ENCODE measurements around the gene SLC22A4.

Gene SLC22A4

GRCh38 chr5:132327252-132327955 is 33.2 kb downstream of the SLC22A4 start:
- in situ Hi-C loops (cut with MboI; ENCODE audit: low sequenced_read_pairs): no loop called here

GRCh38 chr5:132334812-132335211 is 40.6 kb downstream of the SLC22A4 start:
- in situ Hi-C loops (cut with MboI; ENCODE audit: low sequenced_read_pairs): no loop called here

- in situ Hi-C loops (cut with MboI; ENCODE audit: low sequenced_read_pairs): no loop called here
Observed at GRCh38 chr5:132335402-132335801, 41.2 kb downstream of the SLC22A4 start.

- in situ Hi-C loops (cut with MboI; ENCODE audit: low sequenced_read_pairs): no loop called here
Observed at GRCh38 chr5:132339502-132339901, 45.3 kb downstream of the SLC22A4 start.

- in situ Hi-C loops (cut with MboI; ENCODE audit: low sequenced_read_pairs): no loop called here
Observed at GRCh38 chr5:132342291-132343180, 48.3 kb downstream of the SLC22A4 start.

- in situ Hi-C loops (cut with MboI; ENCODE audit: low sequenced_read_pairs): no loop called here
Observed at GRCh38 chr5:132344775-132345514, 50.8 kb downstream of the SLC22A4 start.

GRCh38 chr5:132353486-132353995 is 59.3 kb downstream of the SLC22A4 start:
- in situ Hi-C loops (cut with MboI; ENCODE audit: low sequenced_read_pairs): no loop called here

GRCh38 chr5:132354381-132355139 is 60.4 kb downstream of the SLC22A4 start:
- in situ Hi-C loops (cut with MboI; ENCODE audit: low sequenced_read_pairs): no loop called here

GRCh38 chr5:132355140-132355765 is 61.1 kb downstream of the SLC22A4 start:
- in situ Hi-C loops (cut with MboI; ENCODE audit: low sequenced_read_pairs): no loop called here

GRCh38 chr5:132358775-132359174 is 64.6 kb downstream of the SLC22A4 start:
- in situ Hi-C loops (cut with MboI; ENCODE audit: low sequenced_read_pairs): no loop called here

- in situ Hi-C loops (cut with MboI; ENCODE audit: low sequenced_read_pairs): no loop called here
Observed at GRCh38 chr5:132362086-132362485, 67.9 kb downstream of the SLC22A4 start.

GRCh38 chr5:132363431-132364112 is 69.4 kb downstream of the SLC22A4 start:
- in situ Hi-C loops (cut with MboI; ENCODE audit: low sequenced_read_pairs): no loop called here

GRCh38 chr5:132364319-132364718 is 70.1 kb downstream of the SLC22A4 start:
- in situ Hi-C loops (cut with MboI; ENCODE audit: low sequenced_read_pairs): no loop called here

GRCh38 chr5:132365213-132365612 is 71.0 kb downstream of the SLC22A4 start:
- in situ Hi-C loops (cut with MboI; ENCODE audit: low sequenced_read_pairs): no loop called here

- in situ Hi-C loops (cut with MboI; ENCODE audit: low sequenced_read_pairs): no loop called here
Observed at GRCh38 chr5:132368186-132368585, 74.0 kb downstream of the SLC22A4 start.

- in situ Hi-C loops (cut with MboI; ENCODE audit: low sequenced_read_pairs): no loop called here
Observed at GRCh38 chr5:132369007-132369473, 74.8 kb downstream of the SLC22A4 start.

GRCh38 chr5:132369474-132370180 is 75.4 kb downstream of the SLC22A4 start, which contains the start of gene SLC22A5:
Gene SLC22A5, plus strand, starts transcription at chr5:132369710. Its CDS starts 263 bp downstream, at chr5:132369973.
- in situ Hi-C loops (cut with MboI; ENCODE audit: low sequenced_read_pairs): no loop called here

GRCh38 chr5:132370181-132370970 is 76.2 kb downstream of the SLC22A4 start:
- in situ Hi-C loops (cut with MboI; ENCODE audit: low sequenced_read_pairs): no loop called here
